Hepatocyte (in vitro differentiated cells): ENCODE measurements around the gene PBLD.

Experiments used
- EZH2 ChIP-seq: fragments of 200-600 bp; sonication (generic); IDR thresholded peaks from 2 replicates; pipeline ENCODE4 v1.6.1; 2016; ENCODE audit warnings: antibody characterized with exemption, mild to moderate bottlenecking, borderline replicate concordance
- EZH2phosphoT487 ChIP-seq: fragments of 200-600 bp; sonication (generic); IDR thresholded peaks from one replicate; pipeline ENCODE4 v1.6.1; 2018; ENCODE audit warnings: antibody characterized with exemption, mild to moderate bottlenecking, low read depth, moderate library complexity; ENCODE audit not compliant: unreplicated experiment, severe bottlenecking
- TF ChIP-seq, protein P1 (sequence below): fragments of 200-600 bp; sonication (generic); IDR thresholded peaks from 2 replicates; pipeline ENCODE4 v1.5.1; 2016; ENCODE audit warnings: antibody characterized with exemption, mild to moderate bottlenecking; ENCODE audit not compliant: poor library complexity

DNA sequence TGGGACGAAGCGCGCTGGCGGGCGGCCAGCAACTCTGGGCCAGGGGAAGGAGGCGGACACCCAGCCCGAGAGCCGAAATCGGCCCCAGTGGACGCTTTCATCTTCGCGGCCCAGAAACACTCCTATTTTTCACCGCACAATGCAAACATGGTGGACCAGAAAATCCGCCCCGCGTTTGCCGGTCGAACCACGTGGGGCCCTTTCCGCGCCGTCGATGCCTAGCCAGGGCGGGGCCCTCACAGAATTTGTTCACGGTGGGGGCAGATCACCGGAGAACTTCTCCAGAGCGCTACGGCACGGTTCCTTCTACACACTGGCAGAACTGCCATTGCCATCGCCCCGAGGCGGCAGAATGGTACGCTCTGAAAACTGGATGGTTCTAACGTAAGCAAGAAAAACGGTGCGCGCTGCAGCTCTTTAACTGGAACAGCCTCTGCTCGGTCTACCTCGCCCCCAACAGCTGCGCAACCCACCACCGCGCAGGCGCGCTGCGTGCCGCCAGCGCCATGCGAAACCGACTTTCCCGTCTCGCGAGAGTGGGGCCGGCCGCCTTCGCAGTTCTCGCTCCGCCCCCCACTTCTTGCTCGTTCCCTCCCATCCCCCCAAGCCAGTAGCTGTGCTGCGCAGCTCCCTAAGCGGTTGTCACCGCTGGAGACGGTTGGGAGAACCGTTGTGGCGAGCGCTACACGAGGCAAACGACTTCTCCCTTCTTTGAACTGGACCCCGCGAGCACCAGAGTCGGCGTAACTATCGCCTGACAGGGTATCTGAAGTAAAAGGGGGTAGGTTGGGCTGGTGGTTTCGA is 1.1 kb downstream of the PBLD start, which contains the start of gene HNRNPH3:
- TF ChIP-seq EZH2 (no peak), EZH2phosphoT487 (no peak)
- TF ChIP-seq, protein P1, sequence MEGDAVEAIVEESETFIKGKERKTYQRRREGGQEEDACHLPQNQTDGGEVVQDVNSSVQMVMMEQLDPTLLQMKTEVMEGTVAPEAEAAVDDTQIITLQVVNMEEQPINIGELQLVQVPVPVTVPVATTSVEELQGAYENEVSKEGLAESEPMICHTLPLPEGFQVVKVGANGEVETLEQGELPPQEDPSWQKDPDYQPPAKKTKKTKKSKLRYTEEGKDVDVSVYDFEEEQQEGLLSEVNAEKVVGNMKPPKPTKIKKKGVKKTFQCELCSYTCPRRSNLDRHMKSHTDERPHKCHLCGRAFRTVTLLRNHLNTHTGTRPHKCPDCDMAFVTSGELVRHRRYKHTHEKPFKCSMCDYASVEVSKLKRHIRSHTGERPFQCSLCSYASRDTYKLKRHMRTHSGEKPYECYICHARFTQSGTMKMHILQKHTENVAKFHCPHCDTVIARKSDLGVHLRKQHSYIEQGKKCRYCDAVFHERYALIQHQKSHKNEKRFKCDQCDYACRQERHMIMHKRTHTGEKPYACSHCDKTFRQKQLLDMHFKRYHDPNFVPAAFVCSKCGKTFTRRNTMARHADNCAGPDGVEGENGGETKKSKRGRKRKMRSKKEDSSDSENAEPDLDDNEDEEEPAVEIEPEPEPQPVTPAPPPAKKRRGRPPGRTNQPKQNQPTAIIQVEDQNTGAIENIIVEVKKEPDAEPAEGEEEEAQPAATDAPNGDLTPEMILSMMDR, result no peak
